Raji (cell line): ENCODE measurements around the gene FLAD1.

Source experiments
- POLR2A ChIP-seq: IDR thresholded peaks from 2 replicates; pipeline ENCODE4 v1.6.1; 2011; ENCODE audit warnings: low read depth, low read length, control low read depth; ENCODE audit not compliant: insufficient read depth

The FLAD1 gene

DNA sequence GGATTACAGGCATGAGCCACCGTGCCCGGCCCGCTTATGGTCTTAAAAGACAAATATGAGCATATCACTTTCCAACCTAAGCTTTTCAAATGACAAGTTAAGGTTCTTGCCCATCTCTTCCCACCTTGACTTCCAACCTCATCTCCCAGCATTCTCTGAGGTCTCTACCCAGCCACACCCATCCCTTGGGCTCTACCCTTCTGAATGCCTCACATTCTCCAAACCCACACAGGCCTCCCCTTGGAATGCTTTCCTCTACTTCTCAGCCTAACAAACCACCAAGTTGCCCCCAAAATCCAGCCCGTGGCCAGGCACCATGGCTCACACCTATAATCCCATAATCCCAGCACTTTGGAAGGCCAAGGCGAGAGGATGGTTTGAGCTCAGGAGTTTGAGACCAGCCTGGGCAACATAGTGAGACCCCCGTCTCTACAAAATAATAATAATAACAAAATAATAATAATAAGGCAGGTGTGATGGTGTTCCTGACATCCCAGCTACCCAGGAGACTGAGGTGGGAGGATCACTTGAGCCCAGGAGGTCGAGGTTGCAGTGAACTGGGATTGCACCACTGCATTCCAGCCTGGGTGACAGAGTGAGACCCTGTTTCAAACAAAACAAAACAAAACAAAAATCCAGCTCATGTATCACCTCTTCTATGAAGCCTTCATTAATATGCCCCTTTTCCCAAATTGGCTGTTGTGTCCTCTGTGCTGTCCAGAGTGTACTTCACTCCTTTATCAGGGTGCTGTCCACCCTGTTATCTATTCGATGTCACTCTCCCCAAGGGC lies 39.2 kb downstream of the FLAD1 start:
- no peak for TF ChIP-seq POLR2A

DNA sequence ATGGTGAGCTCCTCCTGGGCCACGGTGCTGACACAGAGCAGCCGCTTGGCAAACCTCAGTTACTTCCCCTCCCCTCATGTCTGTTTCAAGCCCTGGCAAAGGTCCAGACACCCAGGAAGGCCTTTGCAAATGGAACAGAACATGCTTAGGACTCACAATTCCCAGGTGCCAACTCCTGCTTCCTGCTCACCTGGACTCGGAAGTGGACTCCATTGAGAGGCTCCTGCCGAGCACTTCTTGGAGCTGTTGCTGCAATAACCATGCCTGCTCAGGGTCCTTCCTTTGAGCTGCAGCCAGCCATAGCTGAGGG lies 39.7 kb downstream of the FLAD1 start:
- no peak for TF ChIP-seq POLR2A

DNA sequence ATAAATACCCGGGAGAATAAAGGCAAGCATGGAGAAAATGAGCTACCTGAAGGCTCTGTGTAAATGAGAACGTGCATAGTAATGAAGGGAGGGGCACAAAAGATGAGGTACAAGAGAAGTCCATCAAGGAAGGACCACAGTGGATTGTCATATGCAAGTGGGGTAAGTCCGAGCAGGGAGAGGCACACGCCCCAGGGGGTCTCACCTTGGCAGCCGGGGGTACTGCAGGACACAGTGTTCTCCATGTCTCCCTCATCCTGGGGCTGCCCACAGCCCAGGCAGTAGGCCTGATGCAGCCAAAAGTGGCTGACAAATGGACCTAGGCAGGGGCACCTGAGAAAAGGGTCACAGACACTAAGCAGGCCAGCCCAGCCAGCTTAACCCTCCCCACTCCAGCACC lies 40.5 kb downstream of the FLAD1 start:
- no peak for TF ChIP-seq POLR2A

DNA sequence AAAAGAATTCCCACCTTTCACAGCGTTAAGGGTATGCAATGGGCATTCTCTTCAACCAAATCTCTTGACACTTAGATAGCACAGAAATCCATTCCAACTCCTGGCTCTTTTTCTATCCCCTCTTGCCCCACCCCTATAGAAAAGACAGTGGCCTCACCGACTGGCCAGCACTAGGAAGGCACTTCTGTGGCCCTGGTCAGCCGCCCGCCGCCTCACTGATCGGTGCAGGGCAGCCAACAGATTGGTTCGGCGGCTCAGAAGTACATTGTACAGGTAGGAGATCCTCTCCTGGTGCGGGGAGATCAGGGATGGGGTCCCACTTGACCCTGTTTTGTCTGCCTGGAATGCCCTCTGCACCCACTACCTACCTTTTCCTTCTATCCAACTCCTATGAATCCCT lies 41.2 kb downstream of the FLAD1 start:
- no peak for TF ChIP-seq POLR2A

GRCh38 chr1:155026154-155026553 lies 43.0 kb downstream of the FLAD1 start:
- no peak for TF ChIP-seq POLR2A

DNA sequence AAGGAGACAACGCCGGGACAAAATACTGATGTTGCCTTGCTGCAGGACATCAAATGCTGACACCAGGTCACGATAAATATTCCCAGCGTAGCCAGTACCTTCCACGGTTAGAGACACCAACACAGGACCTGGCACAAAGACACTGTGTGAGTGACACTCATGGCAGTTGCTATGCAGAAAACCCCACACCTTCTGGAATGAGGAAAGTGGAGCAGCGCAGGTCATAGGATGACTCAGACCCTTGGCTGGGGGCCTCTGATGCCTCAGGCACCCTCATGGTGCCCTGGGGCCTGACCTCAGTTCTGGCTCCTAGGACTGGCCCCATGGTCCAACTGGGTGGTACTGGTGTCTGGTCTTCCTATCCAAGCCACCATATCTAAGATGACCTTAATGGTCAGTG lies 43.4 kb downstream of the FLAD1 start:
- TF ChIP-seq POLR2A = no peak

GRCh38 chr1:155029513-155030242 lies 46.5 kb downstream of the FLAD1 start:
- no peak for TF ChIP-seq POLR2A

DNA sequence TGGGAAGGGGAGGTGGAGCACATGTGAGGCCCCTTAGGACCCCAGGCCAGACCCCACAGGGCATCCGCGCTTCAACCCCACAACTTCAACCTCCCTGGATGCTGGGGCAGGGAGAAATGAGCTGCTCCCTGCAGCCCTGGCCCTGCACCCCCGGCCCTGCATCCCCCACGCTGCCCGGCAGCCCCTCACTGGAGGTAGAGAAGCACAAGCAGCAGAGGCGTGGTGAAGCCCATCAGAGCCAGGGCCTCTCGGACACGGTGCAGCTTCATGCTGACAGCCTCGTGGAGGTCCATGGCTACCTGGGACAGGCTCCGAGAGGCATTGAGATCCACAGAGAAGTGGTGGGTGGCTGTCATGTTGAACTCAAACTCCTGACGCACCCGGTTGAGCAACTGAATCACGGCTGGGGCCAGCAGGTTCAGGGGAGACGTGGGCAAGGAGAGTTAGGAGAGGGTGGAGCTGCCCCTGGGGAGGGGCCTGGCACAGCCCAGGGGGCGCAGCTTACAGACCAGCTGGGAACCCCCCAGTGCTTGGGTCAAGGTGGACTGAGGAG lies 47.2 kb downstream of the FLAD1 start:
- TF ChIP-seq POLR2A = no peak

DNA sequence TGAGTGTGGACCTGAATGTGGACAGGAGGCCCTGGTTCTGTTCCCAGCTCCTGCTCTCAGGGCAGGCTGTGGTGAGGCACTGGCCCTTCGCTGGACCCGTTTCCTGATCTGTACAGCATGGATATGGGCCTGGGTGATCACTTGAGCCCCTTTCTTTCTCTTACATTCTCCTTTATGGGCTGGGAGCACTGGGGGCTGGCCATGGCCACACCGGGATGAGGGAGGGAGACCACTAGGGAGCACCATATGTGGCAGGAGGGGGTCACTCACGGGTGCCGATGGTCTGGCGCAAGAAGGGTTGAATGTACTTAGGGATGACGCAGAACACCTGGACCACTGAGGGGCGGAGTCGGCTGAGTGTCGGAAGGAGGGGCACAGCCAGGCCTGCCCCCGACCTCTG lies 47.8 kb downstream of the FLAD1 start:
- no peak for TF ChIP-seq POLR2A

- no peak for TF ChIP-seq POLR2A
Measured at GRCh38 chr1:155032886-155033285, 49.7 kb downstream of the FLAD1 start.

DNA sequence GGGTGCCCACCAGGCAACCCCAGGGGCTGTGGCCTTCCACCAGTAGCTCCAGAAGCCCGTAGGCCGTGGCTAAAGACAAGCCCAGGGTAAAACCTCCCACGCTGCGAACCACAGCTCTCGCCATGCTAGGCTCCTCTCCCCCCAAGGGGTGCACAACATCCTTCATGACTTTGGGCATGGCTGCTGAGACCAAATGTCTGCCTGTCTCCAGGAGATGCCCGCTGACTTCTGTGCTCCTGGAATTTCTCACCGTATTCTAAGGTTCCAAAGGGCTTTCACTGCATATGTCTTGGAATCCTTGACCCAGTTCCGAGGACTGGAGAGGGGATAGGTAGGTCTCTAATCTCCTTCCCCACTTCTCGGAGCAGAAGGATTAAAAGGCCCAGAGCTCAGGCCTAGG lies 50.4 kb downstream of the FLAD1 start, which contains the start of the genes DCST1 and DCST2:
Gene DCST1 (plus strand): TSS at position 301 of the 400 bp plus-strand sequence. CDS start 213 bp downstream, outside the sequence.
Gene DCST2 (minus strand): TSS at position 258 of the 400 bp plus-strand sequence. CDS start 80 bp downstream, at position 178.
- TF ChIP-seq POLR2A = no peak

DNA sequence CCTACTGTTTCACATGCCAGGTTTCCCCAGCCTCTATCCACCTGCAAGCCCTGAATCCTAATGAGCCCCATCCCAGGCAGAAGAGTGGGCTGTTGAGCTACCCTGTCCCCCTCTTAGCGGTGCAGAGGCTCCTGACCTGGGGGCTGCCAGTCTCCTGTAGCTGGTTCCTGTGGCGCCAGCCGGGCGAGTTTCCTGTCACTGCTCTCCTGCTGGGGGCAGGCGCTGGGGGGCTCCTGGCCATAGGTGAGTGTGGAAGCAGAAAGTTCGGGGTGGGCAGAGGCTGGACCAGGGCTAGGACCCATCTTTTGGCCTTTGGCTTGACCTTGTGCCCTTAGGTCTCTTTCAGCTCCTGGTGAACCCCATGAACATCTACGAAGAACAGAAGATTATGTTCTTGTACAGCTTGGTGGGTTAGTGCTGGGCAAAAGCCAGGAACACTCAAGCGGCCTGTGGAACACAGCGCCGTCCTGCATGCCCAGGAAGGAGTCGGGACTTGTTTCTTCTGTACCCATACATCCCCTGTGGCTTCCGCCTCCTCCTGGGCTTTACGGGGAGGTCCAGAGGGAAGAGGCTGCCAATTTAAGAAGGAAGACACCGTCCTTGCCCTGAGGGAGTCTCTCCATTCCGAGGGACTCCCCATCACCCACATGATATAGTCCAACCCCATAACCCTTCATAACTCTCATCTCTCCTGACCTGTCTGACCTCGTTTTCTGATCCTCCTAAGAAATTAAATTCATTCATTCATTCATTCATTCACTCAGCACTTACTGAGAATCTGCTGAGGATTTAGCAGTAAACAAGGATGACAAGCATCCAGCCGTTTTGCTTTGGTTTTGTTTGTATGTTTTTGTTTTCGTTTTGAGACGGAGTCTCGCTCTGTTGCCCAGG lies 51.4 kb downstream of the FLAD1 start:
- TF ChIP-seq POLR2A = no peak

- no peak for TF ChIP-seq POLR2A
Measured at GRCh38 chr1:155035936-155036335, 52.8 kb downstream of the FLAD1 start.

GRCh38 chr1:155037043-155037442 lies 53.9 kb downstream of the FLAD1 start:
- TF ChIP-seq POLR2A = no peak

- TF ChIP-seq POLR2A = no peak
Measured at GRCh38 chr1:155037851-155038441, 54.8 kb downstream of the FLAD1 start.
